Left ventricle myocardium superior (tissue), 1 donor: ENCODE data around the gene ZP1. TPM values are rescaled to one million over a fixed set of nuclear protein-coding genes. Genes with fewer than 3 reads are reported as not detected.
"Not testable (repeated sequence)": the region's sequence is repeated elsewhere in the genome, so short reads cannot be mapped to it uniquely, and the experiment has no call there.

Source experiments
- ATAC-seq: fragments of 200-7000 bp; cut with Tn5 transposase; one replicate; pipeline ENCODE4 v1.9.1; 2020; ENCODE audit warnings: mild to moderate bottlenecking, moderate library complexity
- DNase-seq: peaks from one replicate; pipeline ENCODE4 v3.0.0-alpha.2; 2020
- intact Hi-C: fragments of 100-400 bp; cut with micrococcal nuclease; formaldehyde crosslinking; loops from one replicate; pipeline ENCODE4 v1.11.0; 2022
- long read RNA-seq: library from polyadenylated mRNA; unstranded; transcript quantifications from one replicate; pipeline ENCODE4 v2.0.0, GENCODE V29; 2021
- total RNA-seq: library from RNA; stranded (reverse); fragmentation: NEBNext Ultra II Directional; extraction: Animal tissue kit (Norgen Biotek cat#: 25700); gene quantifications from one replicate; pipeline ENCODE4 v1.2.1, GENCODE V29; 2021
- donor health status: DM: no; HTN: yes; CAD: no; lungs with severe emphysema.

Gene ZP1, protein sequence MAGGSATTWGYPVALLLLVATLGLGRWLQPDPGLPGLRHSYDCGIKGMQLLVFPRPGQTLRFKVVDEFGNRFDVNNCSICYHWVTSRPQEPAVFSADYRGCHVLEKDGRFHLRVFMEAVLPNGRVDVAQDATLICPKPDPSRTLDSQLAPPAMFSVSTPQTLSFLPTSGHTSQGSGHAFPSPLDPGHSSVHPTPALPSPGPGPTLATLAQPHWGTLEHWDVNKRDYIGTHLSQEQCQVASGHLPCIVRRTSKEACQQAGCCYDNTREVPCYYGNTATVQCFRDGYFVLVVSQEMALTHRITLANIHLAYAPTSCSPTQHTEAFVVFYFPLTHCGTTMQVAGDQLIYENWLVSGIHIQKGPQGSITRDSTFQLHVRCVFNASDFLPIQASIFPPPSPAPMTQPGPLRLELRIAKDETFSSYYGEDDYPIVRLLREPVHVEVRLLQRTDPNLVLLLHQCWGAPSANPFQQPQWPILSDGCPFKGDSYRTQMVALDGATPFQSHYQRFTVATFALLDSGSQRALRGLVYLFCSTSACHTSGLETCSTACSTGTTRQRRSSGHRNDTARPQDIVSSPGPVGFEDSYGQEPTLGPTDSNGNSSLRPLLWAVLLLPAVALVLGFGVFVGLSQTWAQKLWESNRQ
- not detected for total RNA-seq
- long read RNA-seq: 0 reads

DNA sequence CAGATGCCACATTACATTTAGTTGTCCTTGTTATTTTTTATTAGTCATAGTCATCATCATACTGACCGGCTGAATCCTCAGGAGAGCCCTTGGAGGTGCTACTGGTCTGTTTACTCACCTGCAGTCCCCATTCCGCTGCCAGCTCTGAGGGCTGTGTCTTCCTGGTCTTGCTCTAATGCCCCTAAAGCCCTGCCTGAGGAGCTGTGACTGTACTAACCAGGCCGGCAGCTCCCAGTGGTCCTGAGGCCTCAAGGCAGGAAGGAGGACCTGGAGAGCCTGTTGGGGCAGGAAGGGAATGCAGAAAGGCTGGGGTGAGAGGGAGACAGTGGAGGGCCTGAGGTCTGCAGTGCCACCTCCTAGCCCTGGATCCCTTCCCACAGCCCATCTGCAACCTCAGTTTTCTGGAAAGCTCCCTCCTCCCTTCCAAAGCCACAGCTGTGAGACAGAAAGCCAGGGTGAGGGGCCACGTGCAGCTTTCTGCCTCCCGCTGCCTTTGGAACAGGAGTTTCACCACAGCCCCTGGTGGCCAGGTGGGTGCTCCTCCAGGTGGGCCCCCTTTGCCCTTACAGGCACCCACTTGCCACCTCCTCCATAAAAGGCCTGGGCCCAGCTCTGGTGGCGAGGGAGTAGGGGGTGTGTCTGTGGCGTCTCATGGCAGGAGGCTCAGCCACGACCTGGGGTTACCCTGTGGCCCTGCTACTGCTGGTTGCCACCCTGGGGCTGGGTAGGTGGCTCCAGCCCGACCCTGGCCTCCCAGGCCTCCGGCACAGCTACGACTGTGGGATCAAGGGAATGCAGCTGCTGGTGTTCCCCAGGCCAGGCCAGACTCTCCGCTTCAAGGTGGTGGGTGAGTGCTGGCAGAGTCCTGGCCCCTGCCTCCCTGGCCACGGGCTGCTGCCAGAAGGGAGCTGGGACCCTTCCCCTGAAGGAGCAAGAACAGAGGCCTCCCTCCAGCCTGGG, at the start of gene ZP1:
Gene ZP1 (plus strand): TSS at position 632 of the 960 bp plus-strand sequence. CDS start 20 bp downstream, at position 652.
- ATAC-seq: no peak
- intact Hi-C loops: no loop called here
- no peak for DNase-seq

DNA sequence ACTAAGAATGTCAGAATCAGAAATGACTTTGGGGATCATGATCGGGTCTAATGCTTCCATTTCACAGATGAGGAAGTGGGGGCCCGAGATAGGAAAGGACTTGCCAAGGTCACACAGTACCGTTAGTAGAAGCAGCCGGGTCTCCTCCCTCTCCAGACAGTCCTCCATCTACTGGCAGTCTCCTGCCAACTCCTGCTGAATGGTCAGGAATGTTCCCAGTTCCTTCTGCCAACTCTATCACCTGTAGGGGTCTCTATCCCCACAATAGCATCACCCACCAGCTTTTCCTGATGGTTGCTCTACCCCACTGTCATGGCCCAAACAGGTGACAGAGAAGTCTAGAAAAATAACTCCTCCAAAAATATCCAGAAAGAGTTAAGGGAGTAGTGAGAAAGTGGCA, 49.3 kb upstream of the ZP1 start:
- no peak for DNase-seq
- ATAC-seq: no peak
- intact Hi-C loops: no loop called here

DNA sequence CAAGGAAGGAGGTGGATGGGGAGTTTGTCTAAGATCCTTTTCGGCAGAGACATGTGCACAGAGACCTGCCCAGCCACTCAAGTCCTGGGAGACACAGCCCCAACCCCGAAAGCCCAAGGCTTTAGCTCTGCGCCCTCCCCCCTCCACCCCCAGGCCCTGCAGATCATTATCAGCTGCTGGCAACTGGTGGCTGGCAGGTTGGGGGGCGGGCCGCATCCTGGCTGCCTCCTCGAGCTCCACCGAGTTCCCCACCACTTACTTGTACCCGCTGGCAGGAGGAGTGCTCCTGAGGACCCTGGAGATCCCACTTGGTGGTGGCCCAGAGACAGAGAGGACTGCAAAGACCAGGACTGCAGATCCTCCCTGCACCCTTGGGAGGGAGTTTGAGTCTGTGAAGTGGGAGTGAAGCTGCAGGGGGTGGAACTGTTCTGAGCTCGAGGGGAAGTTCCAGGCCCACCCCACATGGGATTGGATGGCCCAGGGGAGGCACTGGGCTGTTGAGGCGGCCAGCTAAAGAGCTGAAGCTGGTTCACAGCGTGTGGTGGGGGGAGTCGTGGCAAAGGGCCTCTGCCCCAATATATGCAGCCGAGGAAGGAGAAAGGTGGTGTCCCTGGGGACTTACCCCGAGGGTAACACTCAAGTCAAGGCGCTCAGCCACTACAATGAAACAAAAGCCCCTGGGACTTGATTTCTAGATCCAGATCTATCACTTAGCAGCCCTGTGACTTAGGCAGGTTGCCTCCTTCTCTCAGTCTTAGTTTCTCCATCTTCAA, 45.3 kb upstream of the ZP1 start:
- intact Hi-C loops: no loop called here
- ATAC-seq (no peak), DNase-seq (no peak)

DNA sequence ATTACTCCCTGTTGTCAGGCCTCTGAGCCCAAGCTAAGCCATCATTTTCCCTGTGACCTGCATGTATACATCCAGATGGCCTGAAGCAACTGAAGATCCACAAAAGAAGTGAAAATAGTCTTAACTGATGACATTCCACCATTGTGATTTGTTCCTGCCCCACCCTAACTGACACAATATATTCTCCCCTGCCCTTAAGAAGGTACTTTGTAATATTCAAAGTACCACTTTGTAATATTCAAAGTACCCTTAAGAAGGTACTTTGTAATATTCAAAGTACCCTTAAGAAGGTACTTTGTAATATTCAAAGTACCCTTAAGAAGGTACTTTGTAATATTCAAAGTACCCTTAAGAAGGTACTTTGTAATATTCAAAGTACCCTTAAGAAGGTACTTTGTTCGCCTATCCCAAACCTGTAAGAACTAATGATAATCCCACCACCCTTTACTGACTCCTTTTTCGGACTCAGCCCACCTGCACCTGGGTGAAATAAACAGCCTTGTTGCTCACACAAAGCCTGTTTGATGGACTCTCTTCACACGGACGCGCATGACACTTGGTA, 43.5 kb upstream of the ZP1 start:
- ATAC-seq, intact Hi-C loops, DNase-seq: not testable (repeated sequence)

DNA sequence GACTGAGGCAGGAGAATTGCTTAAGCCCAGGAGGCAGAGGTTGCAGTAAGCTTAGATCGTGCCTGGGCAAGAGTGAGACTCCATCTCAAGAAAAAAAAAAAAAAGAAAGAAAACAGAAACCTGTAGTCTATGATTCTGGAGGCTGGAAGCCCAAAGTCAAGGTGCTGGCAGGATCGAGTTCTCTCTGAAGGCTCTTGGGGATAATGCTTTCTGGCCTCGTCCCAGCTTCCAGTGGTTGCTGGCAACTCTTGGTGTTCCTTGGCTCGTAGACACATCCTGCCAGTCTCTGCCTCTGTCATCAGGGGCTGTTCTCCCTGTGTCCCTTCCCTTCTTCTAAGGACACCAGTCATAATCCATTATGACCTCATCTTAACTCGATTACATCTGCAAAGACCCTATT, 42.2 kb upstream of the ZP1 start:
- no peak for ATAC-seq
- intact Hi-C loops: no loop called here
- DNase-seq: no peak

DNA sequence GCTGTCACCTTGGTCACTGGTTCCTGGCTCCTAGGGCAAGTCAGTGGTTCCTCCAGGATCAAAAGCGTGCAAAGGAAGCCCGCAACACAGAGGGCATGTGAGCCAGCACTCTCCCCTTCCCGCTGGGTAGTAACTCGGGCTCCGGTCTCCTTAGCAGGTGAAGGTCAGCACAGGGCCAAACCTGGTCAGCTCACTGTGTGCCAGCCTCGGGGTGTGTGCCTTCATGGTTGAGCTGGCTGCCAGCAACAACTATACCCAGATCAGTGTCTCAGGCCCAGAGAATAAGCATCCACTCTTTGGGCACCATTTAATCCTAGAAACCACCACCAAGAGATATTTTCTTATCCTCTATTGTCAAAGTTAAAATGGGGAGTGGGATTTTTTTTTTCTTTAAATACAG, 41.6 kb upstream of the ZP1 start:
- DNase-seq (no peak), ATAC-seq (no peak)
- intact Hi-C loops: no loop called here

- ATAC-seq (no peak), DNase-seq (no peak)
- intact Hi-C loops: loop anchor here (5.0 kb wide), 2 partner anchors 72 to 357 kb away; no protein-coding TSS in a partner anchor
Measured at GRCh38 chr11:60830478-60831142, 36.7 kb upstream of the ZP1 start.

DNA sequence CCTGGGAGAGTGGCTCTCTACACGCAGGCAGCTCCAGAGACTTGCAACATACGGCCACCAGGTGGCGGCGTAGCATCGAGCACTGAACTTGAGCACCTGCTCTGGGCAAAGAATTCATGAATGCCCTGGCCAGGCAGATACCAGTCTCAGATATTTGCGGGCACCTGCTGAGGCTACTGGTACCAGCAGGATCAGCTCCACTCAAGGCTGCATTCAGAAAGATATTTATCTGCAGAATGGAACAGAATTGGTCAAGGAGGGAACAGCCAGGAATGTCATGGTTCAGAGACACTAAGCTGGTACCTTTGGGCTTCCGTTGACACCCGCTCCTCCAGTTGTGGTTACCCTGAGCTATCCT, 36.2 kb upstream of the ZP1 start:
- intact Hi-C loops: loop anchor here (5.0 kb wide), 2 partner anchors 71 to 356 kb away; no protein-coding TSS in a partner anchor
- DNase-seq (peak; percentile 92), ATAC-seq (peak; percentile 90)

- intact Hi-C loops: loop anchor here (5.0 kb wide), 2 partner anchors 71 to 356 kb away; no protein-coding TSS in a partner anchor
- DNase-seq (no peak), ATAC-seq (no peak)
Measured at GRCh38 chr11:60831501-60832079, 35.8 kb upstream of the ZP1 start.

DNA sequence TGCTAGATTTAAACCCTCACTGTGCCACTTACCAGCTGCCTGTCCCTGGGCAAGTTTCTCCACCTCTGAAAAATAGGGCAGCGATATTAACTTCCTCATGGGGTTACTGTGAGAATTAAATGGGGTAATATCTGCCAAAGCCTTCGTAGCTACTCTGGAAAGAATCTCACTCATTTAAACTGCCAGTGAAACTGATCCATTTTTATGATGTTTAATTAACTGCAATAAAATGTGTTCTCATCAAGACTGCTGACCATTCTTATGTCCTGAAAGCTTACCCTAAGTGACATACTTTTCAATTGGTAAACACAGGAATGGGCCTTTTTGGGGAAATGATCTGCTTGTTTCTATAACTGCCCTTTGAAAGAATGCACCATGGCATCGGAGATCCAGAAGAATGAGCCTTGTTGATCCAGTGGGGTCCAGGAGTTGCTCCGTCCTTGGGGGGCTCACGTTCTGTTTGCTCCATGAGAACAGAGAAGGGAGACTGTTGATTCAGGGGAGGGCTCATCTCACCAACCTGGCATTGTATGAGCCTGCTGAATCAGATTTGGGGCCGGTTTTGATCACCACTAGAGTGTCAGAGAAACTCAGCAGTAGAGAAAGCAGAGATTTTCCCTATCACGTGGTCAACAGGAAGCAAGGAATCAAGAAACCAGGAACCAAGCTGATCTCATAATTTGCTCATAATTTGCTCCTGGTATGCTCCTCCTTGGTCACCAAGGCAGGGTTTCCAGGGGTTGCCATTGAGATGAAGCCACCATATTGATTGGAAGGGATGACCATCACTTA, 32.4 kb upstream of the ZP1 start:
- intact Hi-C loops: loop anchor here (5.0 kb wide), 2 partner anchors 67 to 352 kb away; no protein-coding TSS in a partner anchor
- ATAC-seq (no peak), DNase-seq (no peak)

DNA sequence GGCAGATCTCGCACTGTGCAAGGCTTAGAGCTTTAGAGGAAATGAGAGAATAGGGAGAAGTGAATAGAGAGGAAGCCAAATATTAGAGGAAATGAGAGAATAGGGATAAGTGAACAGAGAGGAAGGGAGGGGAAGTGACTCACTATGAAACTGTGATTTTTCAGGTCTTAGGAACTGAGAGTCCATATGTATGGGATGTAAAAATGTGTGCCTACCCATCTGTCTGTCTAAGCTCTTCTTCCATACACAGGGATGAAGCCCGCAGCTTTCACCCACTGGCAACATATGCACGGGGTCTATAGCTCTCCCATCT, 31.9 kb upstream of the ZP1 start:
- intact Hi-C loops: no loop called here
- ATAC-seq (peak; percentile 32), DNase-seq (no peak)

DNA sequence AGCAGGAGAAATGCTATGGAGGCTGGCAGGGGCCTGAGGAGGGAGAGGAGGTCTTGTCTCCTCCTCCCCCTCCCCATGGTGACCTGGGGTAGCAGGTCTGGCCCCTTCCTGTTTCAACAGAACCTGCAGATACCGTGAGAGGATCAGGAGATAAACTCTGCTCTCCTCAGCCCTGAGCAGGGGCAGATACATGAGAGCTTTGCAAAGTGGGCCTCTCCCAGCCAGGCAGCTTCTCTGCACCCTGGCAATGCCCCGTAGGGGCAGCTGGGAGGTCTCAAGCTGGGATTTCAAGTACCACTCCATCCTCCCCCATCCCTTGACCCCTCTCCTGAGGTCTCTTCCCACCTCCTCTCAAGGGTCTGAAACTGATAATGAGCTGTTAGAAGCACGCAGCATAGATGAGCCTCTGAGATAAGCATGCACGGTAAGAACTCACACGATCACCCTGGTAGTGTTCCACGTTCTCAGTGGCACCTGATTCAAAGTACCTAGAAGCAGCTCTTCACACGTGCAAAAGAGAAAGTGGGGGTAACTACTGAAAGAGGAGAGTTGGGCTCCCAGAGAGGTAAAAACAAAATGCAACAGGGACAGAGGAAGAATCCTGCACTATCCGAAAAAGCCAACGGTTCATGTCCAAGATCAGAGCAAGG, 30.4 kb upstream of the ZP1 start:
- no peak for DNase-seq
- no peak for ATAC-seq
- intact Hi-C loops: no loop called here

- ATAC-seq (no peak), DNase-seq (no peak)
- intact Hi-C loops: no loop called here
Measured at GRCh38 chr11:60838132-60838531, 29.2 kb upstream of the ZP1 start.

DNA sequence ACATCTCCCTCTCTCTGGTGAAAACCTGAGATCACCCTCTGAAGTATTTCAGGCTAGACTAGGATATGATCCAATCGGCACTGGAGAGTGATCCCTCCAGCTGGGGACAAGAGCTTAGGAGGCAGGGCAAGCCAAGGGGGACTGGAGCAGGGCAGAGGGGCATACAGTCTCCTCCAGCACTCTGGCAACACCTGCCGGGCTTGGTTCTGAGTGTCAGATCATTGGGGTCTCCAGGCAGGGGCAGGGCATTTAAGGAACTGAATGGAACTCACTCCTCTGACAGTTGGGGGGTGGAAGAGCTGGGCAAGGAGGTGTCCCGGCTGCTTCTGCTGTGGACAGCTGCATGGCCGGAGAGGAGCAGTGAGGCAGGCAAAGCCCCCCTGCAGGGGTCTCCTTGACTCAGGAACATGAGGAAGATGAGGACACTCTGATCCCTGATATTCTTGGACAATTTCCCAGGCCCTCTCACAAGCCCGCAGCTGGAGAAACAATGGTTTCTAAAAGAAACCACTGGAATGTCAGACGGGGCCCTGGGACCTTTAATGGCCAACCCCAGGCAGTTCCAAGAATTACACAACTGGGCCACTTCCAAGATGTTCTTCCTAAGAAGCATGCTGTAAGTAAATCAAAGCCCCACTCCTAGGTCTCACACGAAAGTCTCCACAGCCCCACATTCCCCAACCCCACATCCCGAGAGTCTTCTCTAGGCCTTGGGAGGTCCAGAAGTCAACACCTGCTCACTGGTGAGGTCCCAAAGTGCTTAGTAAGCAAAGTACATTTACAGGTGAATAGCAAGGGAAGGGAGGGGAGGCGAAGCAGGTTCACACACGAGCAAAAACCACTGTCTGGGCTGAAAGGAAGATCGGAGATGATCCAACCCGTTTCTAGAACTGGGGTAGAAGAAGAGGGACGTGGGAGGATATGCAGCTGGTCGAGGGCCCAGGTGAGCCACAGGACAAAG, 26.6 kb upstream of the ZP1 start:
- DNase-seq (peak; percentile 52), ATAC-seq (peak; percentile 73)
- intact Hi-C loops: no loop called here
